Caco-2 (cell line): ENCODE measurements around the gene SLC44A2. TPM values are rescaled to one million over a fixed set of nuclear protein-coding genes. Genes with fewer than 3 reads are reported as not detected.

Experiments
- BruUV-seq: library from RNA; stranded (reverse); fragments of 400-500 nt; replicated peaks from 2 replicates; lab custom pipeline; 2021; lab: Mats Ljungman, UMichigan
- CTCF ChIA-PET: fragments of 300-600 bp; sonication (Branson Sonifier 250); formaldehyde crosslinking; loops from one replicate; lab custom pipeline; 2022; ENCODE audit warnings: antibody characterized with exemption; lab: Charles Lee
- POLR2A ChIA-PET: fragments of 300-600 bp; sonication (Branson Sonifier 250); formaldehyde crosslinking; loops from one replicate; lab custom pipeline; 2022; ENCODE audit warnings: antibody characterized with exemption; lab: Charles Lee
- DNase-seq, 2 experiments: peaks; one replicate each; pipeline versions ENCODE4 v3.0.0 to v3.0.0-alpha.2; 2020 to 2022
- H3K27me3 ChIP-seq: replicated peaks from 2 replicates; pipeline ENCODE4 v1.6.0; 2011; ENCODE audit warnings: low read length; ENCODE audit not compliant: control insufficient read depth, insufficient read depth
- H3K36me3 ChIP-seq: 2 replicates; pipeline ENCODE4 v1.5.1; 2011; ENCODE audit warnings: low read length; ENCODE audit not compliant: control insufficient read depth, insufficient read depth
- H3K4me1 ChIP-seq: fragments of 250-450 bp; sonication (Bioruptor Pico); 2 replicates; pipeline ENCODE4 v1.5.1; 2020; ENCODE audit warnings: mild to moderate bottlenecking
- H3K4me3 ChIP-seq: 2 replicates; pipeline ENCODE4 v1.5.1; 2011; ENCODE audit warnings: low read depth, mild to moderate bottlenecking, control low read depth, low read length
- H3K9me3 ChIP-seq: fragments of 250-450 bp; sonication (Bioruptor Pico); 2 replicates; pipeline ENCODE4 v1.5.1; 2020; ENCODE audit warnings: mild to moderate bottlenecking, moderate library complexity
- H3K27ac Mint-ChIP-seq: one replicate; pipeline ENCODE4 v1.8.0; 2022; ENCODE audit warnings: mixed read lengths; ENCODE audit not compliant: unreplicated experiment
- H3K27me3 Mint-ChIP-seq: one replicate; pipeline ENCODE4 v1.8.0; 2022; ENCODE audit warnings: mixed read lengths; ENCODE audit not compliant: insufficient read depth, unreplicated experiment
- H3K36me3 Mint-ChIP-seq: one replicate; pipeline ENCODE4 v1.8.0; 2022; ENCODE audit warnings: mild to moderate bottlenecking, mixed read lengths; ENCODE audit not compliant: insufficient read depth, unreplicated experiment
- H3K4me1 Mint-ChIP-seq: one replicate; pipeline ENCODE4 v1.8.0; 2022; ENCODE audit warnings: low read depth, mixed read lengths; ENCODE audit not compliant: unreplicated experiment
- H3K4me3 Mint-ChIP-seq: one replicate; pipeline ENCODE4 v1.8.0; 2022; ENCODE audit warnings: mild to moderate bottlenecking, moderate library complexity, mixed read lengths; ENCODE audit not compliant: unreplicated experiment
- H3K9me3 Mint-ChIP-seq: one replicate; pipeline ENCODE4 v1.8.0; 2022; ENCODE audit warnings: mixed read lengths; ENCODE audit not compliant: unreplicated experiment
- CTCF ChIP-seq, 2 experiments: fragments of 200-600 bp in 1 of 2; IDR thresholded peaks; 1 replicate in 1 of 2; 2 replicates in 1 of 2; pipeline versions ENCODE4 v1.5.1 to v1.8.0; 2011 to 2022; ENCODE audit warnings: antibody characterized with exemption in 1 of 2, control low read depth in 1 of 2, inconsistent platforms in 1 of 2, low read depth in 1 of 2, low read length in 1 of 2, mild to moderate bottlenecking in 1 of 2, moderate library complexity in 1 of 2; ENCODE audit not compliant: insufficient read depth in 1 of 2, severe bottlenecking in 1 of 2, unreplicated experiment in 1 of 2
- intact Hi-C: fragments of 100-400 bp; cut with micrococcal nuclease; formaldehyde crosslinking; loops from one replicate; pipeline ENCODE4 v1.10.0; 2022; ENCODE audit not compliant: unreplicated experiment
- total RNA-seq: library from RNA; stranded (reverse); gene quantifications from 2 replicates; pipeline ENCODE4 v1.2.3, GENCODE V29; 2022

The SLC44A2 gene
- total RNA-seq, 1 experiment from 2014 or later: 119 TPM

- POLR2A ChIA-PET: no interaction called here
- no peaks in the 10 kb centered on the region for H3K27me3 ChIP-seq
Observed at GRCh38 chr19:10634430-10634829, 9.1 kb downstream of the SLC44A2 start.

GRCh38 chr19:10634963-10635362, 9.6 kb downstream of the SLC44A2 start:
- Mint-ChIP-seq H3K36me3 (peaks cover 76% of the 10 kb centered on the region), H3K27me3 (no peaks in the 10 kb centered on the region), H3K4me3 (no peak overlapping the region), H3K4me1 (no peaks in the 10 kb centered on the region), H3K9me3 (no peaks in the 10 kb centered on the region), H3K27ac (no peak overlapping the region)
- BruUV-seq: no TSS peak
- intact Hi-C loops: no loop called here
- Histone ChIP-seq H3K27me3 (no peaks in the 10 kb centered on the region), H3K36me3 (no peaks in the 10 kb centered on the region; the same call in 1 of the 2 replicates), H3K4me3 (no peak overlapping the region), H3K9me3 (no peaks in the 10 kb centered on the region), H3K4me1 (no peaks in the 10 kb centered on the region)
- CTCF ChIA-PET: interaction anchor here (1.4 kb wide), 1 partner anchor 10 kb away, joined by 9 read pairs; no protein-coding TSS in a partner anchor
- POLR2A ChIA-PET: no interaction called here
- no peak for TF ChIP-seq CTCF (IDR thresholded peaks at IDR 0.05; ENCODE audit: insufficient read depth in 1 of 2, low read depth in 1 of 2, low read length in 1 of 2, severe bottlenecking in 1 of 2, unreplicated experiment in 1 of 2)
- DNase-seq: no peak

More at GRCh38 chr19:10634430-10634829, 9.1 kb downstream of the SLC44A2 start:
- Histone ChIP-seq H3K4me1 (no peaks in the 10 kb centered on the region), H3K9me3 (no peaks in the 10 kb centered on the region), H3K36me3 (no peaks in the 10 kb centered on the region; the same call in 1 of the 2 replicates), H3K4me3 (no peak overlapping the region)
- TF ChIP-seq CTCF (IDR thresholded peaks at IDR 0.05; ENCODE audit: insufficient read depth in 1 of 2, low read depth in 1 of 2, low read length in 1 of 2, severe bottlenecking in 1 of 2, unreplicated experiment in 1 of 2): no peak
- Mint-ChIP-seq H3K4me3 (no peak overlapping the region), H3K4me1 (no peaks in the 10 kb centered on the region), H3K27me3 (no peaks in the 10 kb centered on the region), H3K36me3 (peaks cover 71% of the 10 kb centered on the region), H3K9me3 (no peaks in the 10 kb centered on the region), H3K27ac (no peak overlapping the region)
- DNase-seq: no peak
- intact Hi-C loops: no loop called here
- CTCF ChIA-PET: no interaction called here
- BruUV-seq: no TSS peak

- DNase-seq: no peak
- ChIA-PET CTCF (no interaction called here), POLR2A (no interaction called here)
- no peaks in the 10 kb centered on the region for H3K9me3 ChIP-seq
- Mint-ChIP-seq H3K27me3 (no peaks in the 10 kb centered on the region), H3K4me1 (no peaks in the 10 kb centered on the region), H3K27ac (no peak overlapping the region), H3K9me3 (no peaks in the 10 kb centered on the region), H3K36me3 (peaks cover 75% of the 10 kb centered on the region), H3K4me3 (no peak overlapping the region)
- no peaks in the 10 kb centered on the region; the same call in 1 of the 2 replicates for H3K36me3 ChIP-seq
- intact Hi-C loops: no loop called here
- H3K27me3 ChIP-seq: no peaks in the 10 kb centered on the region
- no peak overlapping the region for H3K4me3 ChIP-seq
- no peak for TF ChIP-seq CTCF (IDR thresholded peaks at IDR 0.05; ENCODE audit: insufficient read depth in 1 of 2, low read depth in 1 of 2, low read length in 1 of 2, severe bottlenecking in 1 of 2, unreplicated experiment in 1 of 2)
- no peaks in the 10 kb centered on the region for H3K4me1 ChIP-seq
- no TSS peak for BruUV-seq
Observed at GRCh38 chr19:10636304-10636972, 11.1 kb downstream of the SLC44A2 start.
